Colonic mucosa (tissue), 4 donors: ENCODE measurements around the gene SATB1. TPM values are rescaled to one million over a fixed set of nuclear protein-coding genes. Genes with fewer than 3 reads are reported as not detected.
"Not testable (repeated sequence)": the region's sequence is repeated elsewhere in the genome, so short reads cannot be mapped to it uniquely, and the experiment has no call there.

Experiments used
- DNase-seq: peaks from one replicate; pipeline ENCODE4 v3.0.0-alpha.2; 2020
- H3K27ac ChIP-seq: fragments of 200-600 bp; one replicate; pipeline ENCODE4 v1.8.0; 2021
- H3K27me3 ChIP-seq: fragments of 200-600 bp; one replicate; pipeline ENCODE4 v1.8.0; 2021
- H3K36me3 ChIP-seq: fragments of 200-600 bp; one replicate; pipeline ENCODE4 v1.8.0; 2021
- H3K4me1 ChIP-seq: fragments of 200-600 bp; one replicate; pipeline ENCODE4 v1.8.0; 2021; ENCODE audit warnings: mild to moderate bottlenecking
- H3K4me3 ChIP-seq: fragments of 200-600 bp; one replicate; pipeline ENCODE4 v1.8.0; 2021
- H3K9ac ChIP-seq, 2 donors: one replicate each; pipeline ENCODE4 v1.7.0; 2013; ENCODE audit warnings: control low read depth in 2 of 2, low read depth in 2 of 2, low read length in 2 of 2
- H3K9me3 ChIP-seq: fragments of 200-600 bp; one replicate; pipeline ENCODE4 v1.8.0; 2021
- CTCF ChIP-seq: fragments of 200-600 bp; IDR thresholded peaks from one replicate; pipeline ENCODE4 v1.8.0; 2022; ENCODE audit warnings: antibody characterized with exemption, mild to moderate bottlenecking
- intact Hi-C: fragments of 100-400 bp; cut with DNase I; formaldehyde crosslinking; loops from one replicate; pipeline ENCODE4 v1.14.1; 2022
- total RNA-seq, 2 donors: library from RNA; stranded (reverse); fragmentation: NEBNext Ultra II Directional in 1 of 2; extraction: Animal tissue kit (Norgen Biotek cat#: 25700) in 1 of 2; gene quantifications; one replicate each; pipeline ENCODE4 v1.2.1, GENCODE V29; 2021
- donor health status: healthy.
- donor health status: DM: no; HTN: no; CAD: no.
- donor health status: DM: no; HTN: no; CAD: no.

Gene SATB1
- 10 to 100 TPM; 16.0 to 33.0 TPM for total RNA-seq

DNA sequence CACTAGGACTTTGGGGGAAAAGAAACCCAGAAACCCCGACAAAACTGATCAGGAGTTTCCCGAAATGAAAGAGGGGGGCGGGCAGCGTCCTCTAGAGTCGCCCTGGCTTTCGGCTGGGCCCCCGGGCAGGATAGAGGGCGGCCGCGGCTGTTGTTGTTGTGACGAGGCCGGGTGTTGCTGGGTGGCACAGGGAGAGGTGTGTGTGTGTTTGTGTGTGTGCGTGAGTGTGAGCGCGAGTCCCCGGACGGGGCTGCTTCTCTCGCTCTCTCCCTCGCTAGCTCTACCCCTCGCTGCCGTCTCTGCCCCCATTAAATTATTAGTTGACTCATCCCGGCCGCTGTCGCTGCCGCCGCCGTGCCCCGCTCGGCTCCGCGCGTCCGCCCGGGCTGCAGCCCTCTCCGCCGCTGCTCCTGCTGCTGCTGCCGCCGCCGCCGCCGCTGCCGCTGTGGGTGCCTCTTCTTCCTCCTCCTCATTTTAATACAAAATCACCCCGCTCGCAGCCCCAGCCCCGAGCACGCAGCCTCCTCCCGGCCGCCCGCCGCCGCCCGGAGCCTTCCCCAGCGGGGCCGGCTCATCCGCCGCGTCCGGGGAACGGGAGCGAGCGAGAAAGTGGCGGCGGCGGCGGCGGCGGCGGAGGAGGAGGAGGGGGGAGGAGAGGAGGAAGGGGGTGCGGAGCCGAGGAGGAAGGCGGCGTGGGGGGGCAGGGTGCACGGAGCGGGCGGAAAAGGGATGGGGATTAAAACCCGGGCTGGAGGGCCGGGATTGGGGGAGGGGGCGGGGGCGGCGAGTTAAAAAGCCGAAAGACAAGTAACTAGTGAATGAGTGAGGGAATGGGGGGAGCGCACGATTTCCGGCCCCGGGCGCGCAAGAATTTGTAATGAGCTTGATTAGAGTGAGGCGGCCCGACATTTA, at the start of gene SATB1:
Gene SATB1 (minus strand): TSS at position 611 of the 912 bp plus-strand sequence. CDS start 4,372 bp downstream, outside the sequence.
- DNase-seq = peak; percentile 86
- intact Hi-C loops = no loop called here
- H3K9ac ChIP-seq = peak within 1 kb of the TSS; percentile 86 to 91
- no peaks in the 10 kb centered on the region for H3K27me3 ChIP-seq
- peak within 1 kb of the TSS; percentile 81 for H3K27ac ChIP-seq
- H3K9me3 ChIP-seq = no peaks in the 10 kb centered on the region
- no peak for TF ChIP-seq CTCF
- no peaks in the 10 kb centered on the region for H3K4me1 ChIP-seq
- no peaks in the 10 kb centered on the region for H3K36me3 ChIP-seq
- peak within 1 kb of the TSS; percentile 74 for H3K4me3 ChIP-seq

DNA sequence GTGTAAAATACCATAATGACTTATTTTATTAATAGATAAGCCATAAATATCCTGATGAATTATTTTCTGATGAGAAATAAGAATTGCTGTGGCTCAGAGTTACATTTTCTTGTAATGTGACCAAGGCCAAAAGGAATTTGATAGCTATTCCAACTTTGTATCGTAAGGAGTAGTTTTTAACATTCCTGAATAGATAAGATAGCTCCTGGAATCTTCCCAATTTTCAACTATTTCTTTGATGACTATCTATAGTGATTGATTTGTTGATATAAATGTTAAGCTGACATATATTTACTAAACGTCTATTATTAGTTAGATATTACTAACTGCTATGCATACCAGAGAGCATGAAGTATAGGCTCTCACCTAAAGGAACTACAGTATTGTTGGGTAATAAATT, 49.1 kb upstream of the SATB1 start:
- no peaks in the 10 kb centered on the region for H3K9me3 ChIP-seq
- no peak overlapping the region for H3K9ac ChIP-seq
- H3K27me3 ChIP-seq = no peaks in the 10 kb centered on the region
- no peak for DNase-seq
- H3K36me3 ChIP-seq = no peaks in the 10 kb centered on the region
- H3K4me1 ChIP-seq = no peaks in the 10 kb centered on the region
- no peak for TF ChIP-seq CTCF
- intact Hi-C loops = no loop called here
- no peak overlapping the region for H3K27ac ChIP-seq
- no peak overlapping the region for H3K4me3 ChIP-seq

GRCh38 chr3:18469775-18470174, 44.6 kb upstream of the SATB1 start:
- H3K27ac ChIP-seq = no peak overlapping the region
- no peak overlapping the region for H3K4me3 ChIP-seq
- TF ChIP-seq CTCF = no peak
- H3K9ac ChIP-seq = no peak overlapping the region
- H3K4me1 ChIP-seq = no peaks in the 10 kb centered on the region
- H3K27me3 ChIP-seq = no peaks in the 10 kb centered on the region
- no peaks in the 10 kb centered on the region for H3K36me3 ChIP-seq
- peak; percentile 45 for DNase-seq
- no peaks in the 10 kb centered on the region for H3K9me3 ChIP-seq
- intact Hi-C loops = no loop called here

- no peak for TF ChIP-seq CTCF
- H3K9ac ChIP-seq = no peak overlapping the region
- intact Hi-C loops = no loop called here
- H3K9me3 ChIP-seq = no peaks in the 10 kb centered on the region
- H3K4me1 ChIP-seq = no peaks in the 10 kb centered on the region
- DNase-seq = no peak
- no peak overlapping the region for H3K27ac ChIP-seq
- H3K27me3 ChIP-seq = no peaks in the 10 kb centered on the region
- no peak overlapping the region for H3K4me3 ChIP-seq
- H3K36me3 ChIP-seq = no peaks in the 10 kb centered on the region
These were observed 41.0 kb upstream of the SATB1 start for GRCh38 chr3:18466136-18466535.

DNA sequence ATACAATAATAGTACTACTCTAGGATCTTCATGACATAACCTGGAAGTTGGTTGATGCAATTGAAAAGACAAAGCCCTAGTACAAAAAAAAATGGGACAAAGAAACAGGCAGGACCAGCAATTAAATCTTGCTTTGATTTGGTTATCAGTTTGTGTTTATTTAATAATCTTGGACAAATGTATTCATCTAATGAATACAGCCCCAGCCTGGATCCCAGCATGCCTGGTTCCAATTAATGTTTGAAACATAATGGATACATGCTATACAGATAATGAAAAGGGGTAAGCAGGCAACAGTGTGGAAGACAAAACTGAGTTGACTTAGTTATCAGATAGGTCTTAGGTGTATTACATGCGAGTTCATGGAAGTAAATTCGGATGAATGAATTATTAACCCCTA, 29.6 kb upstream of the SATB1 start:
- no peak for TF ChIP-seq CTCF
- intact Hi-C loops = no loop called here
- Histone ChIP-seq H3K4me1 (no peaks in the 10 kb centered on the region), H3K27ac (no peak overlapping the region), H3K36me3 (no peaks in the 10 kb centered on the region), H3K4me3 (no peak overlapping the region), H3K9ac (no peak overlapping the region), H3K9me3 (no peaks in the 10 kb centered on the region), H3K27me3 (no peaks in the 10 kb centered on the region)
- DNase-seq = no peak

GRCh38 chr3:18449618-18450017, 24.5 kb upstream of the SATB1 start:
- H3K9me3 ChIP-seq, H3K9ac ChIP-seq, H3K36me3 ChIP-seq, H3K4me3 ChIP-seq, DNase-seq, intact Hi-C loops, H3K4me1 ChIP-seq, H3K27ac ChIP-seq, H3K27me3 ChIP-seq: not testable (repeated sequence)
